ENCODE results near the gene EFCAB6.

EFCAB6 gene

DNA sequence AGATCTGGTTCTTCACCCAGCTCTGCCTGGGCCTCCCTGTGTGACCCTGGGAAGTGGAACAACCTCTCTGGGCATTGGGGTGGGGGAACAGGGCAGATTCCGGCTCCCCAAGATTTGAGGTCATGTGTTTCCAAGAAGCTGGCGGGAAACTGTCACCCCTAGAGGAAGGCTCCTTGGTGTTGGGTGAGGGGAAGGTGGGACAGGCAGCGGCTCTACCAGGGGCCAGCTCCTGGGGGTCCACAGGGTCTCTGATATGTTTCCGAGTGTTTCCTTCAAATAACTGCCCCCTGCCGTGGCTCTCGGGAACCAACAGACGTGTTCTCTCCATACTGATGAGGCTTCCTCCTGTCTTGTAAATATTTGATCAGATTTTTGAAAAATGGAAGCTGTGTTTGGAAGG, 321.8 kb downstream of the EFCAB6 start:
- DNase-seq, result no peak

DNA sequence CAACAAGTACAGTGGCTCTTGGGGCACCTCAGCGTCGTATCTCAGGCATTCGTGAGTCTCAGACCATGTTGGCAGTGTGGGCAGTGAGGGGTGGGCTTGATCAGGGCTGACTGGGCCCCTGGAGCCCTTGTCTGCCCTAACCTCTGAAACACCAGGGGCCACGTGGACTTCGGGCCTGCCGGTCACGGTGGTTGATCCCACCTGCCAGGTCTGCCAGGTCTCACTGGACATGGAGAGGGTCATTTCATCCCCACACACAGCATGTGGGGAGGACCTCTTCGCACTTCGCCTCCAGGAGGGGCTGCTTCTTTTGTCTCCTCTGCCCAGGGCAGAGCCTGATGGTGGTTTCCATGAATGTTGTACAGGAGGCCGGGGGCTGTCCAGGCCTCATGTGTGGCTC, 323.2 kb downstream of the EFCAB6 start:
- no peak for DNase-seq

DNA sequence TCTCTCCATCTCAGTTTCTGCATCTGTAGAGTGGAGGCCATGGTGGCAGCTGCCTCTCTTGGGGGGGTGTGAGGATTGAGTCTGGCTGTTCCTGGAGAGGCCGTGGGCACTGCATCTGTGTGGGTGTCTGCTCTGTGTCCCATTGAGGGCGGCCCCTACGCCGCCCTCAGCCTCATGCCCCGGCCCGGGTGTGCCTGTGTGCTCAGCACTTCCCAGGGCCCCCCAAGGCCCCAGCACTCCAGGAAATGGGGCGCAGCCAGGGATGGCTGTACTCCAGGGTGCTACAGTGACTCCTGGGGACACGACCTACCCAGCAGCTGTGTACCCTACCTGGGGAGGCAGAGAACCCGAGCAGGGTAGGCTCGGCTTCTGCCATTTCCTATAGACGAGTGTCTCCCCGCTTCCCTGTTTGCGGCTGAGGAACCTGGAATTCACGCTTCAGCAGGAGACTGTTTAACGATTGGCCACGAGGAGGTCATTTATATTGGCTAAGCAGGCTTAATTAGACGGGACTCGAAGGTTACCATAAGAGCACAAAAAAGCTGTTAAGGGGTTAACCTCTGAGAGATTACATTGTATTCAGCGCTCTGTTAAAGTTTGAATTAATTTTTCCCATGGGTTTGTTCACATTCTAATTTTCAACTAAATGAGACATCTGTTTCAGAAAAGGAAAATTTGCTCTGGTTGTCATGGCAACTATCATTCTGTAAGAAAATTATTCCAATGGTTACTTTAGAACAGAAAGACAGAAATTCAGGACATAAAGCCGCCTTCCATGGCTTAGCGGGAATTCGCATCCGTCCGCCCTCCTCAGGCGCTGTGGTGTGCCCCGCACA, 323.9 kb downstream of the EFCAB6 start:
- DNase-seq, result no peak

DNA sequence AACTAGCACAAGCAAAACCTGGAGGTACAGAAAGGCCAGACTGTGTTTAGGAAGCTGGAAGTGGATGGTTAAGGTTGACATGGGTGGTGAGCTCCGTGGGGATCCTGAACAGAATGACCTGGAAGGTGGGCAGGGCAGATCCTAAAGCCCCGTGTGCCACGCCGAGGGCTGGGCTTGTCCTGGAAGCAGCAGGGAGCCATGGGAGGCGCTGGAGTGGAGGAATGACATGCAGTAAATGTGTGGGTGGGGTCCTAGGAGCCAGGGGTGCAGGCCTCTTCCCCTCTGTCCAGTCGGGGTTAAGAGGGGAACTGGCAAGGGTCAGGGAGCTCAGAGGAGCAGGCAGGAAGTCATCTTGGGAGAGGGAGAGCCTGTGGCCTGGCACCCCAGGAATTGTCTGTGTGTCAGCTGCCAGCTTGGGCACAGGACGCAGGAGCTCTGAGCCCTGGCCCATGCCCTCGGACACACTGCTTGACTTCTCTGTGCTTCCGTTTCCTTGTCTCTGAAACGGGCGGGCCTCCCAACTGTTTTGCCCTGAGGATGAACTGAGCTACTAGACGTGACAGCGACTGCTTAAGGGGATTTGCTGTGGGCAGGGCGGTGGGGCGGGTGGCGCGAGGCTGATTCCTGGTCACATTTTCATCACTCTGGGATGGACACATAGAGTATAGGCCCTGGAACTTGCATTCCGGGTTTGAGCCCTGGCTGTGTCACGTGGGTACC, 324.6 kb downstream of the EFCAB6 start:
- DNase-seq, result no peak

DNA sequence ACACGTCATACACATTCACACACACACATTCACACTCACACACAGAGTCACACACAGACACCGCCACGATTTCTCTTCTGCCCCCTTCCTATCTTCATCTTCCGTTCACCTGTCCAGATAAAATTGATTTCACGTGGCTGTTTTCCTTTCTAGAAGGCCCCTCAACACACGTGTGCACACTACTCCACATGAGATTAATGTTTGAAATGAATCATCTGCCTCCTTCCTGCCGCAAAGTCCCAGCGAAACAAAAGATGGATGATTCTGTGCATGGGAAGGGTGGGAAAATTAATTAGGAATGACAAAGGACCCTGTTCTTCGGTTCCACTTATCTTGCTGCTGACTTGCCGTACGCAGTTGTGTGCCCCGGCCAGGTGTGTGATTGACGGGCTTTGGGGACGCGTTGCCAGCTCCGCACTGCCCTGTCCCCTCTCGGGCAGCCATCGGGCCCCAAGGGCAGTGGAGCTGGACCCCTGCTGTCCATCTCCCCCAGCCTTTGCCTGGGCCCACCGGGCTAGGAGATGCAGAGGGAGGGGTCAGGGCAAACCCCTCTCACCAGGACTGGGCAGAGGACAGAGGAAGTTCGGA, 326.5 kb downstream of the EFCAB6 start:
- DNase-seq, result no peak

DNA sequence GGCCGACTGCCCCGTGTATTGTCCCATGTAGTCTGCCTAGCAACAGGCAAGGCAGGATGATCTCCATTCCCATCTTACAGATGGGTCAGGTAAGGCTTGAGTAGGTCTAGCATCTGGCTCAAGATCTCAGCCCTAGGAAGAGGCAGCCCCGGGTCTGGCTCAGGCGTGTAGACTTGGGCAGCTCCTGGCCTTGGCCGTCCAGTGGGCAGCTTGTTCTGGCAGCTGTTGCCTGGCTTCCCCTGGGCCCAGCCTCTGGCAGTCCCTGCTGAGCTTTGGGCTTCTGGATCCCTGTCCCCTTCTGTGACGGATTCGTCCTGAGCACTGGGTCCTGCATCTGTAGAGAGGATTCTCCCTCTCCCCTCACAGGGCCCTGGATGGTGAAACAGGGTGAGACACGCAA, 327.9 kb downstream of the EFCAB6 start:
- no peak for DNase-seq

DNA sequence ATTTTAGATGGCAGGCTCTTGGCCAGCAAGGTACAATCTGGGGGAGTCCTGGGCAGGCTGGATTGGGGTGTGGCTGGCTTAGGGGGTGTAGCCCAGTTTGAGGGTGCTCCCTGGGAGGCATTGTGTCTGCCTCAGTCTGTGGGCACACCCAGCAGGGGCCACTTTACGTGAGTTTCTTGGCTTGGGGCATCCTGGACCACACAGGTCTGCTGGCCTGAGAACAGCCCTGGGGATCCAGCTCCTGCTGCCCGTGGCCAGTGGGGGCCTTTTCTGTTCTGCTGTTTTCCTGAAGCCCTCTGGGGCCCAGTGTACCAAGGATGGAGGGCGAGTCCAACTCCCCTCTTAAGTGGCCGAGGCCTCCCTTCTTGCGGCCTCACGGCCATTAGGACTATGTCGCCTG, 328.4 kb downstream of the EFCAB6 start:
- DNase-seq, result no peak

DNA sequence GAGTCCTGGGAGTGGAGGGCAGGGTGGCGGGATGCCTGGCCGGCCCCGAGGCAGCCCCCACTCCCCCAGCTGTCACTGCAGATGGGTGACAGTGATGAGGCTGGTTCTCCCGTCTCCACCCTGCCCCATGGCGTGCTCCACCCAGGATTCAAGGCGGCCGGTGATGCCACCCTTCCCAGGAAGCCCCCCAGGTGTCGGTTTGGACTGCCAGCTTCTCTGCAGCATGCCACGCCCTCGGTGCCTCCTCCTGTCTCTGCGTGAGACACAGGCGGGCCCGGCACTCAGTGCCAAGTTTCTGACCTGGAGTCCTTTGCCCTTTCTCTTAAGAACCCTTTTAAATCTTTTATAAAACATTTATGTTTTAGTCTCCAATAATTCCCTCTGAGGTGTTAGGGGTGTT, 328.8 kb downstream of the EFCAB6 start:
- no peak for DNase-seq

DNA sequence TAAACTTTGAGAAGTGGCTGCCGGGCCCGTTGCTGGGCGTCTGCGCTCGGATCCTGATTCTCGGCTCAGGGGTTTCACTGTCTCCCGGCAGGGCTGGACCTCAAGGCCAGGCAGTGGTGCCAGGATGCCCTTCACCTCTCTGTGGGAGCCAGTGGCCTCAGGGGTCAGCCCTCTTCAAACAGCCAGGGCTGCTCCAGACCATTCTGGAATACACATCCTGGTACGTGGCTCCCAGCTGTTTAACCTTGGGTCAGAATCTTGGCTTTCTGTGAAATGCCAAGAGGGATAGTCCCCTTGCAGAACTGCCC, 329.8 kb downstream of the EFCAB6 start:
- DNase-seq, result no peak

DNA sequence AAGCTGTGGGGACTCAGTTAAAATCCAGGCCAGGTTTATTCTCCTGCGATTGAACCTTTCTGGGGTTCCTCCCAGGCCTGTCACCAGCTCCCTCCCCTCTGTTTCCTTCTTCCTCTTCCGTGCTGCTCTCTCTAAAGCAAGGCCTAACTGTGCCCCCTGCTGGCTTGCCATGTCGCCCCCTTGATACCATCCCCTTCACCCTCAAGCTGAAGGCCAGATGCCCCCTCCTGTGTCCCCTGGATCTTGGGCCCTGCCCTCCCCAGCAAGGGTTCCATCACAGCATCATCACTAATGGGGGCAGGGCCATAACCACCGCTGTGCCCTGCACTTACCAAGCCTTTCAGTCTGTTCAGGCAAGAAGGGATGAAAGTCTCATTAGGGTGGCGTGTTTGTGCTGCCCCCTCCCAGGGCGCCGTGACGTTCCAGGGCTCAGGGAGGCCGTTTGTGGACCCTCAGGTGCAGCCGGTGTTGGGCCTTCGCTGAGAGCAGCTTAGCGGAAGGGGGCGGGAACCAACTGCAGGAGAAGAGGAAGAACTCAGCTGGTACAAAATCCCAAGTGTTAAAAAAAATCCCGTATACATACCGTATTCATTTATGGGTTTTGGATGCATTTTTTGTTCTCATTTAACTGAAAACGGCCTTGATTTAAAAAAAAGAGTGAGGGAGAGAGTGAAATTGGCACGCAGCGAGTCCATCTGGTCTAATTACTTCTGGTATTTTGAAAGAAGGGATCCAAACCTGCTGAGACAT, 330.4 kb downstream of the EFCAB6 start:
- no peak for DNase-seq

DNA sequence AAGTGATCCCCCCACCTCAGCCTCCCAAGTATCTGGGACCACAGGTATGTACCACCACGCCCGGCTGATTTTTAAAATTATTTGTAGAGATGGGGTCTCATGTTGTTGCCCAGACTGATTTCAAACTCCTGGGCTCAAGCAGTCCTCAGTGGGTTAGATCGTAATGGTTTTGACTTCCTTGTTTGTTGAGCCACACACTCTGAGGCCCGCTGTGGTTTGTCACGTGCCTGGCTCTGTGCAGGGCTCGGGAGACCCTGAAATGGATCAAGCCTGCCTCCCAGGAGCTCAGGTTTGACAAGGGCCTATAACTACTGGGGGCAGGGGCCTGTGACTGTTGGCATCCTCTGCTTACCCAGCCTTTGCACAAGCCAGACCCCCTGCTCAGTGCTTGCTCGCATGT, 332.1 kb downstream of the EFCAB6 start:
- no peak for DNase-seq

DNA sequence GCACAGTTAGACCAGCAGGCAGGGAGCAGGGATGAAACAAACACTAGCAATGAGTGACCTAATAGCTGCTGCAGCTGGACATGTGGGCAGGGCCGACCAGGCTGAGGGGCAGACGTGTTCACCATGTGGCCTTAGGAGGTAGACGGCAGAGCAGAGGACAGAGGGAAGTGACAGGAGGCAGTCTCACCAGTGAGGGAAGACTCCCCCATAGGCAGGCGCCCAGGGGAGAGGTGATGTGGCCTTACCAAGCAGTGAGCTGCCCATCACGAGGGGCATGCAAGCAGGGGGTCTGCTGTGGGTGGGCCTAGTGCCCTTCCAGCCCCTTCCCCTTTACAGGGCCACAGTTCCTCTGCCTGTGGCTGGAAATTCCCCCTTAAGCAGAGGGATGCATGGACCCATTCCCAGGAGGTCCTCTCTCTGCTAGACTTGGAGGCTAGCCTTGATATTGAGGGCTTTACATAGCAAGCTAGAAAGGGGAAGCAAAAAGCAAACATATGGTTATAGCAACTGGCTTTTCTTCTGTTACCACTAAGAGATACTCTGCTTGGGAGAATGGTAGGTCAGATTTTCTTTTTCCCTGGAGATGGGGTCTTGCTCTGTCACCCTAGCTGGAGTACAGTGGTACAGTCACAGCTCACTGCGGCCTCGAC, 332.7 kb downstream of the EFCAB6 start:
- DNase-seq, result no peak
